ENCODE measurements around the gene GDF10.

GRCh38 chr10:47289921-47290320, 10.1 kb upstream of the GDF10 start:
- TF ChIP-seq CTCF (IDR thresholded peaks at IDR 0.05) (no peak), POLR2A (IDR thresholded peaks at IDR 0.05) (no peak)

Data from testis (tissue), 2 donors.